Daoy (cell line): ENCODE measurements around the gene GPATCH3. TPM values are rescaled to one million over a fixed set of nuclear protein-coding genes. Genes with fewer than 3 reads are reported as not detected.
A peak's percentile ranks its signal among the peaks of the same experiment; 100 is the strongest.
"Not testable (repeated sequence)": the region's sequence is repeated elsewhere in the genome, so short reads cannot be mapped to it uniquely, and the experiment has no call there.

Experiments used
- DNase-seq: peaks from one replicate; pipeline ENCODE4 v3.0.0-alpha.2; 2015; ENCODE audit warnings: low read depth
- total RNA-seq: library from RNA; depleted of rRNA; stranded (reverse); fragments of >200 nt; shearing (Covaris generic); gene quantifications from 2 replicates; pipeline ENCODE4 v1.2.3, GENCODE V29; 2014

The GPATCH3 gene
- total RNA-seq, 1 experiment from 2014 or later: 9.2 TPM

GRCh38 chr1:26864610-26865480, 35.4 kb downstream of the GPATCH3 start:
- DNase-seq: peak; percentile 99

GRCh38 chr1:26863685-26864077, 36.6 kb downstream of the GPATCH3 start:
- no peak for DNase-seq

GRCh38 chr1:26862781-26863684, 37.2 kb downstream of the GPATCH3 start, which contains the start of gene SFN:
Gene SFN (plus strand): TSS chr1:26863149. CDS start chr1:26863213, 64 bp downstream.
- peak; percentile 79 for DNase-seq

GRCh38 chr1:26861889-26862378, 38.3 kb downstream of the GPATCH3 start:
- DNase-seq: peak; percentile 69

- DNase-seq: no peak
Measured at GRCh38 chr1:26861286-26861701, 39.0 kb downstream of the GPATCH3 start.

- no peak for DNase-seq
Measured at GRCh38 chr1:26858891-26859640, 41.2 kb downstream of the GPATCH3 start.

GRCh38 chr1:26858160-26858559, 42.1 kb downstream of the GPATCH3 start:
- DNase-seq: no peak

- DNase-seq: no peak
Measured at GRCh38 chr1:26857473-26858060, 42.7 kb downstream of the GPATCH3 start.

- DNase-seq: no peak
Measured at GRCh38 chr1:26856604-26857469, 43.4 kb downstream of the GPATCH3 start.

- DNase-seq: no peak
Measured at GRCh38 chr1:26856181-26856580, 44.1 kb downstream of the GPATCH3 start.

GRCh38 chr1:26855636-26856035, 44.6 kb downstream of the GPATCH3 start:
- no peak for DNase-seq

- DNase-seq: no peak
Measured at GRCh38 chr1:26854906-26855305, 45.4 kb downstream of the GPATCH3 start.

GRCh38 chr1:26853600-26853999, 46.7 kb downstream of the GPATCH3 start:
- no peak for DNase-seq

- DNase-seq: peak; percentile 85
Measured at GRCh38 chr1:26853156-26853555, 47.1 kb downstream of the GPATCH3 start.

GRCh38 chr1:26852701-26853100, 47.6 kb downstream of the GPATCH3 start:
- DNase-seq: no peak

GRCh38 chr1:26851106-26851684, 49.1 kb downstream of the GPATCH3 start:
- DNase-seq: no peak

- DNase-seq: peak; percentile 95
Measured at GRCh38 chr1:26848941-26849774, 51.1 kb downstream of the GPATCH3 start.

- DNase-seq: no peak
Measured at GRCh38 chr1:26848499-26848898, 51.8 kb downstream of the GPATCH3 start.

GRCh38 chr1:26847826-26848225, 52.4 kb downstream of the GPATCH3 start:
- DNase-seq: not testable (repeated sequence)
